Stimulated activated CD4-positive, alpha-beta T cell treated with anti-CD3 and anti-CD28 coated beads, Interleukin-15, amount 100 ng/mL, for 24 hours (primary cell): ENCODE results near the gene RPS6KA3.
A peak's percentile ranks its signal among the peaks of the same experiment; 100 is the strongest.
"Not testable (repeated sequence)": the region's sequence is repeated elsewhere in the genome, so short reads cannot be mapped to it uniquely, and the experiment has no call there.

Source experiments
- DNase-seq: peaks from one replicate; pipeline ENCODE4 v3.0.0-alpha.2; 2020

The RPS6KA3 gene

GRCh38 chrX:20263474-20263873, 3.2 kb downstream of the RPS6KA3 start:
- no peak for DNase-seq

GRCh38 chrX:20260885-20261284, 5.8 kb downstream of the RPS6KA3 start:
- no peak for DNase-seq

GRCh38 chrX:20254712-20255299, 11.9 kb downstream of the RPS6KA3 start:
- DNase-seq, result no peak

- DNase-seq, result no peak
Observed at GRCh38 chrX:20253232-20253543, 13.5 kb downstream of the RPS6KA3 start.

- DNase-seq, result peak; percentile 72
Observed at GRCh38 chrX:20252381-20253231, 14.1 kb downstream of the RPS6KA3 start.

GRCh38 chrX:20251691-20252090, 15.0 kb downstream of the RPS6KA3 start:
- no peak for DNase-seq

- not testable (repeated sequence) for DNase-seq
Observed at GRCh38 chrX:20250146-20250545, 16.6 kb downstream of the RPS6KA3 start.

- DNase-seq, result no peak
Observed at GRCh38 chrX:20248592-20249192, 18.0 kb downstream of the RPS6KA3 start.

- DNase-seq, result no peak
Observed at GRCh38 chrX:20244931-20245330, 21.8 kb downstream of the RPS6KA3 start.

GRCh38 chrX:20240201-20240600, 26.5 kb downstream of the RPS6KA3 start:
- DNase-seq, result no peak

- no peak for DNase-seq
Observed at GRCh38 chrX:20237864-20238263, 28.8 kb downstream of the RPS6KA3 start.

GRCh38 chrX:20235755-20236154, 31.0 kb downstream of the RPS6KA3 start:
- DNase-seq, result no peak

GRCh38 chrX:20233336-20233735, 33.4 kb downstream of the RPS6KA3 start:
- DNase-seq, result no peak

- no peak for DNase-seq
Observed at GRCh38 chrX:20231598-20231997, 35.1 kb downstream of the RPS6KA3 start.

GRCh38 chrX:20230406-20230805, 36.3 kb downstream of the RPS6KA3 start:
- no peak for DNase-seq

GRCh38 chrX:20229155-20229554, 37.6 kb downstream of the RPS6KA3 start:
- no peak for DNase-seq

GRCh38 chrX:20228245-20228644, 38.5 kb downstream of the RPS6KA3 start:
- no peak for DNase-seq

- DNase-seq, result no peak
Observed at GRCh38 chrX:20227116-20227515, 39.6 kb downstream of the RPS6KA3 start.

- DNase-seq, result no peak
Observed at GRCh38 chrX:20225488-20225833, 41.2 kb downstream of the RPS6KA3 start.

- peak; percentile 5 for DNase-seq
Observed at GRCh38 chrX:20224814-20225487, 41.8 kb downstream of the RPS6KA3 start.

GRCh38 chrX:20221902-20222301, 44.8 kb downstream of the RPS6KA3 start:
- DNase-seq, result no peak

GRCh38 chrX:20218836-20219505, 47.7 kb downstream of the RPS6KA3 start:
- no peak for DNase-seq

GRCh38 chrX:20217906-20218305, 48.8 kb downstream of the RPS6KA3 start:
- DNase-seq, result no peak
